ENCODE data around the gene EEFSEC. TPM values are rescaled to one million over a fixed set of nuclear protein-coding genes. Genes with fewer than 3 reads are reported as not detected.

Gene EEFSEC
- total RNA-seq, 2 donors from 2014 or later = 15.7 to 17.2 TPM

DNA sequence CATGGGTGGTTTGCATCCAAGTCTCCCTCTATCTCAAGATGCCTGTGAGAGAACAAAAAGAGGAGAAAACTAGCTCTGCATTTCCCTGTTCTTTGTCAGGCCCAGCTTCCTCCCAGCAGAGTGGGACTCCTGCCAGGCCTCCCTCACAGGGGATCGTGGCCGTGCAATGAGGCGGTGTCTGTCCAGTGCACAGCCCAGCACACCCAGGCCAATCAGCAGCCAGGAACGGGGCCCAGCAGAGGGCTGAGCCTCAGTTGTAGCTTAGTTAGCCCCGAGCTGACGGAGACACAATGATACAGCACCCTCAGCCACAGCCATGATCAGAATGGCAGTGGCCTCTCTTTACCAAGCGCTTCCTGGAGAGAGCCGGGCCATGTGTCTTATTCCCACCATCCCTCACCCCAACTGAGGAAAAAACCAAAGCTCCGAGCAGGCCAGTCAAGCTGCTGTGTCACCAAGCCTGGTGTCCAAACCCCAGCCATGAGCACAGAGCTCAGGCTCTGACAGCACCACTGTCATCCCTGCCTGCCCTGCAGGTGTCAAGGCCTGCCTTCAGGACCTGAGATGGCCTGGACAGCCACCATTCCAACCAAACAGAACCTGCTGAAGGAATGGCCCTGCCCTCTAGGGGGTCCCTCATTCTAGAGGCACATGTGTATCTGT lies 242.3 kb downstream of the EEFSEC start:
- Mint-ChIP-seq H3K36me3 (ENCODE audit: insufficient read depth in 2 of 2) (no peaks in the 10 kb centered on the region), H3K27me3 (ENCODE audit: low read depth) (no peaks in the 10 kb centered on the region)

DNA sequence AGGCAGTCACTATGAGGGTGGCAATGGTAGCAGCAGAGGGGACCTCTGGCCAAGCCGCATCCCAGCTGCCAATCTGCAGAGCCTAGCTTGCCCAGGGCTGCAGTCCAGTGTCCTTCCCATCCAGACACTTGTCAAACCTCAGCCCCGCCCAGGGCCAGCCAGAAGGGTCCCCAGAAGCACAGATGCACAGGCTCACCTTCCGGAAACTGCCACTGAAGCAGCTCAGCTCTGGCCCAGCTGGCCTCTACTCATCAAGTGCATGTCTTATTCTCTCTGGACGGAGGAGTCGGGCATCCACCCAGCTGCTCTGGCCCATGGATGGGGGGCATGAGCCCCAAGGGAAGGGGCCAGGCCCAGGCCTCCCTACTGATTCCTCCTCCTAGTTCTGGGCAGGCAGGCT lies 244.2 kb downstream of the EEFSEC start:
- no peak for ATAC-seq (replicated peaks in 1 of 2)
- Mint-ChIP-seq H3K4me3 (no peak overlapping the region), H3K4me1 (ENCODE audit: low read depth) (no peaks in the 10 kb centered on the region), H3K9me3 (no peaks in the 10 kb centered on the region), H3K36me3 (ENCODE audit: insufficient read depth in 2 of 2) (no peaks in the 10 kb centered on the region), H3K27ac (no peak overlapping the region), H3K27me3 (ENCODE audit: low read depth) (no peaks in the 10 kb centered on the region)
- DNase-seq = no peak

More for the DNA sequence above, 242.3 kb downstream of the EEFSEC start:
- no peaks in the 10 kb centered on the region for H3K4me1 Mint-ChIP-seq (ENCODE audit: low read depth)
- H3K27ac Mint-ChIP-seq = no peak overlapping the region
- no peak for ATAC-seq (replicated peaks in 1 of 2)
- H3K4me3 Mint-ChIP-seq = no peak overlapping the region
- H3K9me3 Mint-ChIP-seq = no peaks in the 10 kb centered on the region
- no peak for DNase-seq

DNA sequence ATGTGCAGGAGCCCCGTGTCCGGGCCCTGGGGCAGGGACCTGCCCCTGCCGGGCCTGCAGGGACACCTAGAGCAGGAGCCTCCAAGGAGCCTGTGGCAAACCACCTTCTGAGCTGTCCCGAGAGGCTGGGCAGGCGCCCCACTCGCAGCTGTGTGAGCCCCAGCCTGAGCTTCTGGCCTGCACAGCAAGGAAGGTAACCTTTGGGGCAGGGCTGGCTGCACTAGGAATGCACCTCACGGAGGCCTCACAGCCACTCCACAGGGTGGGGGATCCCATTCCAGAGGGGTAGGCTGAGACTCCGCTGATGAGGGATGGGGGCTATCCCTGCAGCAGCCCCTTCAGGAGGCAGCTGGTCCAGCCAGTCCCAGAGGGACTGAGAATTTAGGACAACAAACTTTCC lies 245.3 kb downstream of the EEFSEC start:
- no peak overlapping the region for H3K27ac Mint-ChIP-seq
- H3K36me3 Mint-ChIP-seq (ENCODE audit: insufficient read depth in 2 of 2) = no peaks in the 10 kb centered on the region
- no peaks in the 10 kb centered on the region for H3K4me1 Mint-ChIP-seq (ENCODE audit: low read depth)
- no peaks in the 10 kb centered on the region for H3K27me3 Mint-ChIP-seq (ENCODE audit: low read depth)
- no peak overlapping the region for H3K4me3 Mint-ChIP-seq
- DNase-seq = no peak
- no peaks in the 10 kb centered on the region for H3K9me3 Mint-ChIP-seq
- ATAC-seq (replicated peaks in 1 of 2) = no peak

DNA sequence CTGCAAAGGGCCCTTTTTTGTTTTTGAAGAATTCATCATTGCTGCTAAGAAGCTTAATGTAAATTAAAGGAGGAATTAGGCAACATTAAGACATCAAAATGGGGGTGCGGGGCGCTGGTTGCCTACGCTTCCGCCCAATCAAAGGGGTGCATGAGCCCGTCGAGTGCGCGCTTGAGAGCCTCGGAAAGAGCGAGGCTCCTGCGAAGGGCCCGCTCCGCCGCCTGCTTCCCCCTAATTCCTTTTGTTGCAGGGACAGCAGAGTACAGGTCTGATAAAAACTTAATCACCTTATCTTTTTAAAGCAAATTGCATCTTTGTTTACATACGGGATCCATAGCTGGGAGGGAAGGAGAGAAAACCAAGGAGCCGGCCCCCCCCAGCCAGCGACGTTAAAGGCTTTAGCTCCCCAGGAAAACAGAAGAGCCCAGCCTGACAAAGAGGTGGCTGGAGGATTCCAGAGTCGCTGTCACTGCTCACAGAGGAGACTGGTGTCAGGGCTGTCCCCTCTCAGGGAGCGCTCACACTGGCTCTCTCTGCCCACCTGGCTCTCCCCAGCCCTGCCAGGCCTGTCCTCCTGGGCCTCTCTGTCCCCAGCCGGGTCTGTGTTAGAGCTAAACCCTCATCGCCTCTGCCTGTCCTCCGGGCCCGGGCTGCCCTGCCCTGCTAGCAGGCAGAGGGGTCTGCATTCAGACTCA lies 246.1 kb downstream of the EEFSEC start:
- Mint-ChIP-seq H3K4me1 (ENCODE audit: low read depth) (no peaks in the 10 kb centered on the region), H3K36me3 (ENCODE audit: insufficient read depth in 2 of 2) (no peaks in the 10 kb centered on the region), H3K27ac (no peak overlapping the region), H3K9me3 (no peaks in the 10 kb centered on the region), H3K27me3 (ENCODE audit: low read depth) (no peaks in the 10 kb centered on the region), H3K4me3 (no peak overlapping the region)
- DNase-seq (no peak), ATAC-seq (replicated peaks in 1 of 2) (no peak)

DNA sequence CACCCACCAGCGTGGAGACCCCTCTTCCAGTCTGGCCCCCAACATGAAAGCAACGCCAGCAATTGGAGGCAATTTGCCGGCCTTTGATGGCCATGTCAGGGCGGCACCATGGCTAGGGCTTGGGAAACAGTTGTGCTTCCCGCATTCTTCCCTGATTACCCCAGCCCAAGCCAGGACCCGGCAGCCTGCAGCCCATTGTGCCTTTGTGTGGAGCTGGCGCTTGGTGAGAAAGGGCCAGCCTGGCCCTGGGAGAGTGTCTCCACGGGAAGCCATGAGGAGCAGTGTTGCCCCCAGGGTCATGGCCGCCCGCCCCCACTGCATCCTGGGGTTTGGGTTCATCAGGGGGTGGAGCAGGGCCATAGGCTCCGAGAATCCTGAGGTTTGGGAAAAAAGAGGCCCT lies 247.4 kb downstream of the EEFSEC start:
- H3K36me3 Mint-ChIP-seq (ENCODE audit: insufficient read depth in 2 of 2) = no peaks in the 10 kb centered on the region
- H3K27me3 Mint-ChIP-seq (ENCODE audit: low read depth) = no peaks in the 10 kb centered on the region
- no peak for ATAC-seq (replicated peaks in 1 of 2)
- H3K4me3 Mint-ChIP-seq = no peak overlapping the region
- H3K9me3 Mint-ChIP-seq = no peaks in the 10 kb centered on the region
- H3K27ac Mint-ChIP-seq = no peak overlapping the region
- H3K4me1 Mint-ChIP-seq (ENCODE audit: low read depth) = no peaks in the 10 kb centered on the region
- no peak for DNase-seq

DNA sequence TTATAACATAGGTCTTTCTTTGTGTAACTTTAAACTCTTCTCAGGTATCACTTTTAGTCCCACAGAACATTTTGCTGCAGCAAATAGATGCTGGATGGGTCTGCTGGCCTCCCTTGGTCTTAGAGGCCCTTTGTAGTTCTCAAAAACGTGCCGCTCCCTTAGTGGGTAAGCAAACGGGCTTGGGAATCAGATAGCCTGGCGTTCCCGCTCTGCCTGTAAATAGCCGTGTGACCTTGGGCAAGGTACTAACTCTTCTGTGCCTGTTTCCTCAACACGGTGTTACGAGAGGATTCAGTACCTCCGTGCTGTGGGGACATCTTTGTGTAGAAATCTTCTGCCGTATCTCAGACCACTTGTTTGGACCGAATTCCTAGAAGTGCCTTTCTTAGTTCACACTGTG lies 249.0 kb downstream of the EEFSEC start:
- H3K36me3 Mint-ChIP-seq (ENCODE audit: insufficient read depth in 2 of 2) = no peaks in the 10 kb centered on the region
- DNase-seq = no peak
- no peaks in the 10 kb centered on the region for H3K9me3 Mint-ChIP-seq
- H3K4me3 Mint-ChIP-seq = no peak overlapping the region
- H3K4me1 Mint-ChIP-seq (ENCODE audit: low read depth) = no peaks in the 10 kb centered on the region
- ATAC-seq (replicated peaks in 1 of 2) = no peak
- H3K27me3 Mint-ChIP-seq (ENCODE audit: low read depth) = no peaks in the 10 kb centered on the region
- no peak overlapping the region for H3K27ac Mint-ChIP-seq

DNA sequence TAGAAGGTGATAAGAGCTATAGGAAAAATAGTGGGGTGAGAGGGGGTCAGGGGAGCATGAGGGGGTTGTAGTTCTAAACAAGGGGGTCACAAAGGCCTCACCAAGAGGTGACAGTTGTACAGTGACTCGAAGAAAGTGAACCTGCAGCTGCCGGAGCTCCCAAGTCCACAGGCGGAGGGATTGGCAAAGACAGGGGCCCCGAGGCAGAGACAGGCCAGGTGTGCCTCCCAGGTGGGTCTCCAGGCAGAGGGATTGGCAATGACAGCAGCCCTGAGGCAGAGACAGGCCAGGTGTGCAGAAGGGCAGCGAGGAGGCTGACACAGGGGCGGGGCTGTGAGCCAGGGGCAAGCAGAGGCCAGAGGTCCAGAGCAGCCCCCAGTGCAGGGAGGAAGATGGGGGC lies 249.7 kb downstream of the EEFSEC start:
- Mint-ChIP-seq H3K27ac (no peak overlapping the region), H3K9me3 (no peaks in the 10 kb centered on the region), H3K4me1 (ENCODE audit: low read depth) (no peaks in the 10 kb centered on the region), H3K36me3 (ENCODE audit: insufficient read depth in 2 of 2) (no peaks in the 10 kb centered on the region), H3K27me3 (ENCODE audit: low read depth) (no peaks in the 10 kb centered on the region), H3K4me3 (no peak overlapping the region)
- ATAC-seq (replicated peaks in 1 of 2) (no peak), DNase-seq (no peak)

DNA sequence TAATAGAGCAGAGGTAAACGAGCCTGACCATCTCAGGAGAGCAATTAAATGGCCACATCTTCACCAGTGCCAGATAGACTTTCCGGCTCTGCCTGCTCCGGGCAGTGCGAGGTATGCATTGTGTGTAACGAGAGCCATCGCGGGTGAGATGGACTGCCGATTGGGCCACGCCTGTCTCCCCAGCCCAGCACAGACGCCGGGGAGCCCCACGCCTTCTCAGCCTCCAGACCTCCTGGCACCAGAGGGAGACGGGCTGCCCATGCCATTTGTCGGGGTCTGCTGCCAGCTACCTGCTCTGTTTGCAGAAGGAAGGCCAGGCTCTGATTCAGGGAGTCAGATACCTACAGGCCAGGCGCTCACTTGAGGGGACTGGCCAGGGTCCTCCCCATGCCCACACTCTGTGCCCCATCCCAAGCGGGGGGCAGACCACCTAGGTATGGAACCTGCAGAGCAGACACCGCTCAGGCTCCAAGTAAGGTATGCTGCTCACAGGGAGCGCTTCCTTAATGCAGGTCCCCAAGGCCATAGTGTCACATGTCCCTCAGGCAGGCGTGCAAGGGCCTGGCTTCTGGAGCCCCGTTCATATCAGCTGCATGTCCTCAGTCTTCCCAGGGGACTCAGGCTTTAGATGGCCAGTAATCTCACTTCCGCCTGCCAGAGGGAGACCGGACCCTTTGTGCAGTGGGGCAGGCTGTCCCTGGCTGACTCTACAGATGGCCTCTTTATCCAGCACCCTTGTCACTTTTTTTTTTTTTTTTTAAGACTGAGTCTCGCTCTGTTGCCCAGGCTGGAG lies 251.2 kb downstream of the EEFSEC start:
- DNase-seq = no peak
- Mint-ChIP-seq H3K9me3 (no peaks in the 10 kb centered on the region), H3K36me3 (ENCODE audit: insufficient read depth in 2 of 2) (no peaks in the 10 kb centered on the region), H3K4me1 (ENCODE audit: low read depth) (no peaks in the 10 kb centered on the region), H3K27me3 (ENCODE audit: low read depth) (no peaks in the 10 kb centered on the region), H3K27ac (no peak overlapping the region), H3K4me3 (no peak overlapping the region)
- no peak for ATAC-seq (replicated peaks in 1 of 2)

DNA sequence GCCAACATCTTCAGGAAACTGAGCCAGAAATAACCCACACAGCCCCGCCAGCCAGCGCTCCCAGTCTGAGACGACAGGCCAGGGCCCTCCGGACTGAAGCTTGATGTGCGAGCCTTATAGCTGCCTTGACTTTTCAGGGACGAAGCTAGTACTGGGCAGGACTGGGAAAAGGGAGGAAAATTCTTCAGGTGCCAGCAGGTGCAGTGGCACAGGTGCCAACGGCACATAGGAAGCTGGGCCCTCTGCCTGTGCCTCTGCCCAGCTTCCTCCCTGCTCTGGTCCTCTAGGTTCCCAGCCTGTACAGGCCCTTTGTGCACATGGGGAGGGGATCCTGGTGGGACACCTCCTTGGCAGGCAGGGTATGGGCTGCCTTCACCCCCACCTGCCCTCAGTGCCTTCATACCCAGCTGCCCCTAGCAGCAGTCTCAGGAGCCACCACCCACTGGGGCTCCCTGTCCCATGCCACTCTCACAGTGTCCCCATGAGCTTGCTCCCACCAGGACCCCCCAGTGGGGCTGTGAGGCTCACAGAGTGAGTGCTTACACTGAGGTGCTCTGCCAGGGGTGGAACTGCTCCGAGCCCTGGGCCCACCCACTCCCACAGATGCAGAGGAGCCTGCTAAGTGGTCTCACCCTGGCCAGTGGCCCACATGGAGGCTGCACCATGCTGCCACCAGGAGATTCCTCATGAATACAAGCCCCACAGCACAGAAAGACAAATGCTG lies 252.4 kb downstream of the EEFSEC start:
- no peak overlapping the region for H3K4me3 Mint-ChIP-seq
- DNase-seq (no peak), ATAC-seq (replicated peaks in 1 of 2) (no peak)
- no peaks in the 10 kb centered on the region for H3K27me3 Mint-ChIP-seq (ENCODE audit: low read depth)
- no peak overlapping the region for H3K27ac Mint-ChIP-seq
- H3K4me1 Mint-ChIP-seq (ENCODE audit: low read depth) = no peaks in the 10 kb centered on the region
- no peaks in the 10 kb centered on the region for H3K9me3 Mint-ChIP-seq
- H3K36me3 Mint-ChIP-seq (ENCODE audit: insufficient read depth in 2 of 2) = no peaks in the 10 kb centered on the region

DNA sequence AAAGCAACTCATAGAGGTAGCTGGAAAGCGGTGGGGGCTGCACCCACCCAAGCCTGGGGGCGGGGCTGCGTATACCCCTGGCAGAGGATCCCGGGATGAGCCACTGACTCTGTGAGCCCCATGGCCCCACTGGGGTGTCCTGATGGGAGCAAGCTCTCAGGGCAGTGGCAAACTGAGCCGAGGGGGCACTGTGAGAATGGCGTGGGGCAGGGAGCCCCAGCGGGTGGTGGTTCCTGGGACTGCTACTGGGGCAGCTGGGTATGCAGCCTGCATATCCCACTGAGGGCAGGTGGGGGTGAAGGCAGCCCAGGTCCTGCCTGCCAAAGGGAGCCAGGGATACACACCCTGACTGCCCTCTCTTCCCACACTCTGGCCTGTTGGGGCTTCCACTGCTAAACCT lies 254.0 kb downstream of the EEFSEC start:
- Mint-ChIP-seq H3K4me1 (ENCODE audit: low read depth) (no peaks in the 10 kb centered on the region), H3K27ac (no peak overlapping the region), H3K4me3 (no peak overlapping the region), H3K27me3 (ENCODE audit: low read depth) (no peaks in the 10 kb centered on the region), H3K9me3 (no peaks in the 10 kb centered on the region), H3K36me3 (ENCODE audit: insufficient read depth in 2 of 2) (no peaks in the 10 kb centered on the region)
- no peak for ATAC-seq (replicated peaks in 1 of 2)
- DNase-seq = no peak

DNA sequence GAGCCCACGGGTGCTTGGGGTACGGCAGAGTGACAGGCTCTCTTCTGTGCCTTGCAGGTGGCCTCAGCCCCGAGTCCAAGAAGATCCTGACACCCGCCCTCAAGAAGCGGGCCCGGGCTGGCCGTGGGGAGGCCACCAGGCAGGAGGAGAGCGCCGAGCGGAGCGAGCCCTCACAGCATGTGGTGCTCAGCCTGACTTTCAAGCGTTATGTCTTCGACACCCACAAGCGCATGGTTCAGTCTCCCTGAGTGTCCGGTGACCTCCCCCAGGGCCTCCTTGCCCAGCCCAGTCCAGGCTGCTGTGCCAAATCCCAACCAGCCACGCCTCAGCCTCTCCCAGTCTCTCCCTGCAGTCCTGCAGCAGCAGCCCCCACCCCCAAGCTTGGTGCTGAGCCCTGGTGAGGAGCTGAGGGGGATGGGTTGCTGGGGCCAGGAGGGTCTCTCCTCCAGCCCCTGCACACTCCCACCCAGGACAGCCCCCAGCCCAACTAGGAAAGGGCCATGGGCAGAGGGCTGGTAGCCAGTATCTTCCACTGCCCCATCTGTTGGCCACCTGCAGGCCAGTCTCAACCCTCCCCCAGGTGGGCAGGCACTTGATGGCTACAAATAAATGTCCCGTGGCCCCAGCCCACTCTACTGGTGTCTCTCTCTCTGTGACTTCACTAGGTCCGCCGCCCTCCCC lies 254.9 kb downstream of the EEFSEC start:
- Mint-ChIP-seq H3K27ac (no peak overlapping the region), H3K27me3 (ENCODE audit: low read depth) (no peaks in the 10 kb centered on the region), H3K4me3 (no peak overlapping the region), H3K4me1 (ENCODE audit: low read depth) (no peaks in the 10 kb centered on the region), H3K36me3 (ENCODE audit: insufficient read depth in 2 of 2) (no peaks in the 10 kb centered on the region), H3K9me3 (no peaks in the 10 kb centered on the region)
- DNase-seq (no peak), ATAC-seq (replicated peaks in 1 of 2) (no peak)

DNA sequence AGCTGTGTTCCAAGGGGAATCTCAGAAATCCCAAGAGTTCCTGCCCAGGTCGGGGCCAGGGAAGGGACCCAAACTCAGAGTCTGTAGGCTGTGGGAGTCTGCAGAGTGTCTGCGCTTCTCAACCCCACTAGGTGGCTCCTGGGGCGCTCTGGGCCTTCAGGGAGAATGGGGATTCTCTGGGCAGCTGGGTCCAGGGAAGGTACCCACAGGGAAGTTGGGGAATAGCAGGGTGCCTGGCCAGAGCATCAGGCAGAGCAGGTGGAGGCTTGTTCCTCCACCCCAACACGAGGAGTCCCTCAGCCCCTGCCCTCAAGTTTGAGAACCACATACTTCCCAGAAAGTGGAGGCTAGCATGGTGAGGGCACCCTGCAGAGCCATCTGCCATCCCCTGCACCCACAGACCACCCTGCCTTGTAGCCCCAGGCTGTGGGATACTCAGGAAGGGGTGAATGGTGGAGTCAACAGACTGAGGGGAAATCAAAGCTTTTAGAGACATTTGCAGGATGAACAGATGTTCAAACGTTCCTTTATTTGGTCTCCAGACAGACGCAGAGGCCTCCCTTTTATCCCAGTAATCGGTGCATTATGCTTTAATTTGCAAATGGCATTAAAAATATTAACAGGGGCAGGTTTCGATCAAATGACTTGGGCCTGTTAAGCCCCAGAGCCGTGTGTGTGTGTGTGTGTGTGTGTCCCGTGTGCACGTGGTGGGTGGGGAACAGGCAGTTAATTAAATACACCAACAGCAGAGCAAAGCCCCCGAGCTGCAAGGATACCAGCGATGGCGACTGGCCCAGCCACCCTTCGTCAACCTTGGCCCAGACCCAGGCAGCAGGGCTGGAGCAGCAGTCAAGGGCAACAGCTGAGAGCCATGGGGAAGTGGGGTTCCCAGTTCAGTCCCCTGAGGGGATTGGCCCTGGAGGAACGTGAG lies 255.7 kb downstream of the EEFSEC start:
- DNase-seq (no peak), ATAC-seq (replicated peaks in 1 of 2) (no peak)
- Mint-ChIP-seq H3K9me3 (no peaks in the 10 kb centered on the region), H3K4me1 (ENCODE audit: low read depth) (no peaks in the 10 kb centered on the region), H3K27ac (no peak overlapping the region), H3K27me3 (ENCODE audit: low read depth) (no peaks in the 10 kb centered on the region), H3K4me3 (no peak overlapping the region), H3K36me3 (ENCODE audit: insufficient read depth in 2 of 2) (no peaks in the 10 kb centered on the region)

Data from activated T-cell treated with anti-CD3 and anti-CD28 coated beads, Interleukin-2, amount 50 U/mL, for 72 hours (primary cell).